Keratinocyte (primary cell): ENCODE data around the gene DDX47.

Experiments used
- EZH2 ChIP-seq: IDR thresholded peaks from one replicate; pipeline ENCODE4 v1.6.1; 2012; ENCODE audit warnings: inconsistent platforms, mild to moderate bottlenecking, low read length, moderate library complexity
- TF ChIP-seq, protein P1 (sequence below), 3 experiments: IDR thresholded peaks in 1 of 3; conservative IDR thresholded peaks in 1 of 3; optimal IDR thresholded peaks in 1 of 3; 2 replicates in 2 of 3; 3 replicates in 1 of 3; pipeline versions ENCODE3 to v1.5.1; 2011; ENCODE audit warnings: low read length in 3 of 3, mild to moderate bottlenecking in 3 of 3, moderate library complexity in 2 of 3, control low read depth in 1 of 3, inconsistent platforms in 1 of 3; ENCODE audit not compliant: insufficient read depth in 2 of 3; ENCODE audit errors: extremely low read depth in 1 of 3

DNA sequence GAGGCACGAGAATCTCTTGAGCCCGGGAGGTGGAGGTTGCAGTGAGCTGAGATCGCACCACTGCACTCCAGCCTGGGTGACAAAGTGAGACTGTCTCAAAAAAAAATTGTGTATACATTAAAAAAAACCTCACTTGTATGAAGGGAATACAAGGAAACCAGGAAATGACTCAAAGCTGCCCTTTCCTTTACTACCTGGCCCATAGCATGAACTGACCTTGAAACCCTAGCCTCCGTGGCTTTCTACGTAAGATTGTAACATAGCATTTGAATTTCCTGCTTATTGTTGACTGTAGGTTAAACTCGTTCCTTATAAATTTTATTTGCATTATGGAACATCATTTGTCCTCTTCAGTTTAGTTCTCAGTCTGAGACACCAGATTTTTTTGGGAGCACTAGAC is 9.1 kb upstream of the DDX47 start:
- TF ChIP-seq EZH2, result no peak
- TF ChIP-seq, protein P1, sequence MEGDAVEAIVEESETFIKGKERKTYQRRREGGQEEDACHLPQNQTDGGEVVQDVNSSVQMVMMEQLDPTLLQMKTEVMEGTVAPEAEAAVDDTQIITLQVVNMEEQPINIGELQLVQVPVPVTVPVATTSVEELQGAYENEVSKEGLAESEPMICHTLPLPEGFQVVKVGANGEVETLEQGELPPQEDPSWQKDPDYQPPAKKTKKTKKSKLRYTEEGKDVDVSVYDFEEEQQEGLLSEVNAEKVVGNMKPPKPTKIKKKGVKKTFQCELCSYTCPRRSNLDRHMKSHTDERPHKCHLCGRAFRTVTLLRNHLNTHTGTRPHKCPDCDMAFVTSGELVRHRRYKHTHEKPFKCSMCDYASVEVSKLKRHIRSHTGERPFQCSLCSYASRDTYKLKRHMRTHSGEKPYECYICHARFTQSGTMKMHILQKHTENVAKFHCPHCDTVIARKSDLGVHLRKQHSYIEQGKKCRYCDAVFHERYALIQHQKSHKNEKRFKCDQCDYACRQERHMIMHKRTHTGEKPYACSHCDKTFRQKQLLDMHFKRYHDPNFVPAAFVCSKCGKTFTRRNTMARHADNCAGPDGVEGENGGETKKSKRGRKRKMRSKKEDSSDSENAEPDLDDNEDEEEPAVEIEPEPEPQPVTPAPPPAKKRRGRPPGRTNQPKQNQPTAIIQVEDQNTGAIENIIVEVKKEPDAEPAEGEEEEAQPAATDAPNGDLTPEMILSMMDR (optimal IDR thresholded peaks at IDR 0.05 in 1 of 3, IDR thresholded peaks at IDR 0.05 in 1 of 3, conservative IDR thresholded peaks at IDR 0.05 in 1 of 3; ENCODE audit: extremely low read depth in 1 of 3, insufficient read depth in 2 of 3, low read length in 3 of 3), result no peak
